ENCODE results near the gene CDC14B.

GRCh38 chr9:96524045-96524444 is 95.6 kb downstream of the CDC14B start:
- TF ChIP-seq CTCF (conservative IDR thresholded peaks at IDR 0.05; ENCODE audit: low read depth, low read length) (no peak), CEBPB (IDR thresholded peaks at IDR 0.05; ENCODE audit: low read depth, low read length) (no peak), RFX5 (IDR thresholded peaks at IDR 0.05; ENCODE audit: low read depth, low read length) (no peak), ELK1 (IDR thresholded peaks at IDR 0.05; ENCODE audit: borderline replicate concordance, low read depth, low read length) (no peak), POLR2A (IDR thresholded peaks at IDR 0.05; ENCODE audit: low read depth, low read length) (no peak), BHLHE40 (IDR thresholded peaks at IDR 0.05; ENCODE audit: low read depth, low read length) (no peak), USF2 (IDR thresholded peaks at IDR 0.05; ENCODE audit: low read depth, low read length) (no peak), MXI1 (IDR thresholded peaks at IDR 0.05; ENCODE audit: borderline replicate concordance, low read depth, low read length) (no peak), SMC3 (IDR thresholded peaks at IDR 0.05; ENCODE audit: low read depth, low read length) (no peak)

Data from IMR-90 (cell line).